ENCODE measurements around the gene PPEF1.

Gene PPEF1

DNA sequence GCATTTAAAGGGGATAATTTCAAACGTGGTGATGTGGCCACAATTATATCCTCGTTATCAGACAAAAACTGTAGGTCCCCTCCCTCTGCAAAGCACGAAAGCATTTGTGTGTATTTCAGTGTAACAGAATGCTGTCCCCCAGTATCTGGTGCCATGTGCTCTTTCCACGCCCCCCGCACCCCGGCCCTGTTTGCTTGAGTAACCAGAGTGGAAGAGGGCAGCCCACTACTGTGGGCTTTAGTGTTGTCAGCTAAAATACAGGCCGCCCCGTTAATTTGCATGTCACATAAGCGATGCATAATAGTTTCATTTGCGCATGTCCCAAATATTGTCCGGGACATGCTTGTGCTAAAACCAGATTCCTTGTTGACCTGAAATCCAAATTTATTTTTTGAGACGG is 166.4 kb downstream of the PPEF1 start:
- Mint-ChIP-seq H3K27me3 (ENCODE audit: low read depth, poor library complexity) (peaks cover 9% of the 10 kb centered on the region), H3K4me1 (no peaks in the 10 kb centered on the region), H3K27ac (no peak overlapping the region), H3K9me3 (peaks cover 66% of the 10 kb centered on the region), H3K4me3 (no peak overlapping the region), H3K36me3 (ENCODE audit: low read depth) (no peaks in the 10 kb centered on the region)
- TF ChIP-seq, protein P1, sequence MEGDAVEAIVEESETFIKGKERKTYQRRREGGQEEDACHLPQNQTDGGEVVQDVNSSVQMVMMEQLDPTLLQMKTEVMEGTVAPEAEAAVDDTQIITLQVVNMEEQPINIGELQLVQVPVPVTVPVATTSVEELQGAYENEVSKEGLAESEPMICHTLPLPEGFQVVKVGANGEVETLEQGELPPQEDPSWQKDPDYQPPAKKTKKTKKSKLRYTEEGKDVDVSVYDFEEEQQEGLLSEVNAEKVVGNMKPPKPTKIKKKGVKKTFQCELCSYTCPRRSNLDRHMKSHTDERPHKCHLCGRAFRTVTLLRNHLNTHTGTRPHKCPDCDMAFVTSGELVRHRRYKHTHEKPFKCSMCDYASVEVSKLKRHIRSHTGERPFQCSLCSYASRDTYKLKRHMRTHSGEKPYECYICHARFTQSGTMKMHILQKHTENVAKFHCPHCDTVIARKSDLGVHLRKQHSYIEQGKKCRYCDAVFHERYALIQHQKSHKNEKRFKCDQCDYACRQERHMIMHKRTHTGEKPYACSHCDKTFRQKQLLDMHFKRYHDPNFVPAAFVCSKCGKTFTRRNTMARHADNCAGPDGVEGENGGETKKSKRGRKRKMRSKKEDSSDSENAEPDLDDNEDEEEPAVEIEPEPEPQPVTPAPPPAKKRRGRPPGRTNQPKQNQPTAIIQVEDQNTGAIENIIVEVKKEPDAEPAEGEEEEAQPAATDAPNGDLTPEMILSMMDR (IDR thresholded peaks at IDR 0.05) = no peak
- no peak for DNase-seq

DNA sequence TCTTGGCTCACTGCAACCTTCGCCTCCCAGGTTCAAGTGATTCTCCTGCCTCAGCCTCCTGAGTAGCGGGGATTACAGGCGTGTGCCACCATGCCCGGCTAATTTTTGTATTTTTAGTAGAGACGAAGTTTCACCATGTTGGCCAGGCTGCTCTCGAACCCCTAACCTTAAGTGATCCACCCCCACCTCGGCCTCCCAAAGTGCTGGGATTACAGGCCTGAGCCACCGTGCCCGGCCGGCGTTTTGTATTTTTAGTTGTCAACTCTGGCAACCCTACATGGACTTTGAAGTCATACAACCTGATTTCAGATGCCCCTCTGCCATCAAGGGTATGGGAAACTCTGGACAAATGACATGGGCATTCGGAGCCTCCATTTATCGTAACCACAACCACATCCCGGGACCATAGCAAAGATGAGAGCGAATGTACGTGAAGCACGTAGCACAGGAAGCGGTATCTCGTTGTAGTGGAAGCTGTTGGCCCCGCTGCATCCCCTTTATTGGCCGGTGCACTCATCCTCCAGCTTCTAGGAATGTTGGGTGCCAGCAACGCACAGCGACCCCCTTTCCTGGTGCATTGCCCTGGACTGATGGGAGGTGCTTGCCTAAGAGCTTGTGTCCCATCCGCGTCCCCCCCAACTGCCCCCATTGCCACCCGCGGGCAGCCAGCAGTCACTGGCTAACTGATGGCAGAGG is 167.3 kb downstream of the PPEF1 start:
- no peaks in the 10 kb centered on the region for H3K36me3 Mint-ChIP-seq (ENCODE audit: low read depth)
- H3K27ac Mint-ChIP-seq = no peak overlapping the region
- H3K27me3 Mint-ChIP-seq (ENCODE audit: low read depth, poor library complexity) = peaks cover 9% of the 10 kb centered on the region
- TF ChIP-seq, protein P1 (IDR thresholded peaks at IDR 0.05) = no peak
- H3K4me3 Mint-ChIP-seq = no peak overlapping the region
- H3K4me1 Mint-ChIP-seq = no peaks in the 10 kb centered on the region
- H3K9me3 Mint-ChIP-seq = peaks cover 69% of the 10 kb centered on the region
- DNase-seq = no peak

DNA sequence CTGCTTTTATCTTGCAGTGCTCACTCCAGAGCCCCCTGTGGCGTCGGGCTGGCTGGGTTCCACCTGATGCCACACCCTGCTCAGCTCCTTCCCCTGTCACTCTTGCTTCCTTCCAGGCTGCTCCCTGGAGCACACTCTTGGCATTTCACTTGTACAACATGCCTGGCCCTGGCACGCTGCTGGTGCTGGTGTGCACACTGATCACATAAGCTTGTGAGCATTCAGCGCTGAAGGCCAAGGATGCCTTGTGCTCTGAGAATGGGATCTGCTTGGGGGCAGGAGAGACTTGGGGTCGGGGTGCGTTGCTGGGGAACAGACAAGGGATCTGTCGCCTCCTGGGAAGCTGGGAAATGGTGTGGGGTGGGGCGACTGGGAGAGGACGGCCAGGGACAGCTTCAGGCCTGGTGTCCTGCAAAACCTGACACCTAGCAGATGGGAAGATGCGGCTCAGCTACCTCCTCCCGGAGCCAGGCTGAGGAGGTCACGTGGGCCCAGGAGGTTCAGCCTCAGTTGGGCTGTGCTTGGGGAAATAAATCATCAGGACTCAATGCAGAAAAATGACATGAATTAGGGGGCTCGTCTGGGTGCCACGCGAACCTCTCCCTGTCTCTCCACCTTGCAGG is 167.9 kb downstream of the PPEF1 start:
- H3K4me3 Mint-ChIP-seq = no peak overlapping the region
- H3K36me3 Mint-ChIP-seq (ENCODE audit: low read depth) = no peaks in the 10 kb centered on the region
- peaks cover 71% of the 10 kb centered on the region for H3K9me3 Mint-ChIP-seq
- TF ChIP-seq, protein P1 (IDR thresholded peaks at IDR 0.05) = no peak
- no peaks in the 10 kb centered on the region for H3K4me1 Mint-ChIP-seq
- no peak for DNase-seq
- H3K27ac Mint-ChIP-seq = no peak overlapping the region
- H3K27me3 Mint-ChIP-seq (ENCODE audit: low read depth, poor library complexity) = peaks cover 9% of the 10 kb centered on the region

DNA sequence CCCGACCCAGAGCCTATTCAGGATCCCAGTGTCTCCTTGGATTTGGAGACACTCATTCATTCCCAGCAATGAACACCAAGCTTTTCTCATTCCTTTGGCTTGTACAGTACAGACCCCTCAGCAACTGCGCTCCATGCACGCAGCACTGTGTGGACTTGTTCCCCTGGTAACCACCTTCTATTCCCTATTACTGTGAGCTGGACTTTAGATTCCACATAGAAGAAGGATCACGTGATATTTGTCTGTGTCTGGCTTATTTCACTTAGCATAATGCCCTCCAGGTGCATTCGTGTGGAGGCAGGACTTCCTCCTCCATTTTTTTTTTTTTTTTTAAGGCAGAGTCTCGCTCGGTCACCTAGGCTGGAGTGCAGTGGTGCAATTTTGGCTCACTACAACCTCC is 170.0 kb downstream of the PPEF1 start:
- Mint-ChIP-seq H3K4me3 (no peak overlapping the region), H3K4me1 (no peaks in the 10 kb centered on the region)
- no peak for DNase-seq

More for the DNA sequence above, 170.0 kb downstream of the PPEF1 start:
- peaks cover 9% of the 10 kb centered on the region for H3K27me3 Mint-ChIP-seq (ENCODE audit: low read depth, poor library complexity)
- no peaks in the 10 kb centered on the region for H3K36me3 Mint-ChIP-seq (ENCODE audit: low read depth)
- H3K9me3 Mint-ChIP-seq = peaks cover 69% of the 10 kb centered on the region
- no peak overlapping the region for H3K27ac Mint-ChIP-seq
- TF ChIP-seq, protein P1 (IDR thresholded peaks at IDR 0.05) = no peak

All from nephron progenitor cell (in vitro differentiated cells).